HepG2 (cell line): ENCODE results near the gene KCNK17. TPM values are rescaled to one million over a fixed set of nuclear protein-coding genes. Genes with fewer than 3 reads are reported as not detected.

Experiments
- ATAC-seq: fragments of 200-7000 bp; cut with Tn5 transposase; 3 replicates; pipeline ENCODE4 v1.9.1; 2020; ENCODE audit warnings: mild to moderate bottlenecking, moderate library complexity
- BruUV-seq: library from RNA; stranded (reverse); fragments of 400-500 nt; replicated peaks from 2 replicates; lab custom pipeline; 2021; lab: Mats Ljungman, UMichigan
- CTCF ChIA-PET: fragments of 300-600 bp; formaldehyde crosslinking; extraction: SDS; loops from one replicate; lab custom pipeline; 2021; ENCODE audit warnings: low total read pairs, inconsistent platforms, low intra/inter-chr PET ratio; lab: Yijun Ruan, JAX
- POLR2A ChIA-PET: fragments of 350-600 bp; sonication (Branson Sonifier 250); formaldehyde crosslinking; loops from one replicate; lab custom pipeline; 2020; ENCODE audit warnings: antibody characterized with exemption, inconsistent platforms; lab: Yijun Ruan, JAX
- DNase-seq: peaks from one replicate; pipeline ENCODE4 v3.0.0-alpha.2; 2015; ENCODE audit warnings: low spot score
- FAIRE-seq: peaks from 3 replicates; lab custom pipeline; 2011; peaks lifted over from hg19 to GRCh38; lab: Jason Lieb, UNC
- H2AFZ ChIP-seq: one replicate; pipeline ENCODE4 v1.6.1; 2011; ENCODE audit warnings: low read length, inconsistent platforms
- H3K27ac ChIP-seq: fragments of 300-600 bp; 3 replicates; pipeline ENCODE4 v1.8.0; 2011; ENCODE audit warnings: mixed run types, mild to moderate bottlenecking, mixed read lengths, low read length, inconsistent platforms; ENCODE audit not compliant: insufficient read depth; ENCODE audit errors: extremely low read length
- H3K27me3 ChIP-seq, 2 experiments: fragments of 200-600 bp in 1 of 2; 2 replicates in 1 of 2; 3 replicates in 1 of 2; pipeline versions ENCODE4 v1.6.0 to v1.8.0; 2011; ENCODE audit warnings: low read length in 2 of 2, mild to moderate bottlenecking in 2 of 2, moderate library complexity in 2 of 2, inconsistent platforms in 1 of 2; ENCODE audit not compliant: insufficient read depth in 2 of 2, control insufficient read depth in 1 of 2
- H3K36me3 ChIP-seq, 2 experiments: fragments of 200-600 bp in 1 of 2; replicated peaks in 1 of 2; 2 replicates in 1 of 2; 3 replicates in 1 of 2; pipeline versions ENCODE4 v1.5.1 to v1.8.0; 2011; ENCODE audit warnings: low read length in 2 of 2, inconsistent platforms in 1 of 2; ENCODE audit not compliant: insufficient read depth in 2 of 2, control insufficient read depth in 1 of 2
- H3K4me1 ChIP-seq: 2 replicates; pipeline ENCODE4 v1.5.1; 2012; ENCODE audit warnings: low read length, inconsistent platforms; ENCODE audit not compliant: insufficient read depth
- H3K4me2 ChIP-seq: 2 replicates; pipeline ENCODE4 v1.6.0; 2011; ENCODE audit warnings: low read depth, low read length, inconsistent platforms
- H3K4me3 ChIP-seq, 3 experiments: fragments of 200-600 bp in 1 of 3; sonication (generic), shearing (Covaris generic) in 1 of 3; replicated peaks in 1 of 3; 2 replicates each; pipeline ENCODE4 v1.5.1; 2011 to 2016; ENCODE audit warnings: low read length in 3 of 3, inconsistent platforms in 2 of 3, low read depth in 2 of 3, mild to moderate bottlenecking in 2 of 3, control low read depth in 1 of 3, mixed read lengths in 1 of 3; ENCODE audit not compliant: insufficient read depth in 1 of 3
- H3K79me2 ChIP-seq: one replicate; pipeline ENCODE4 v1.6.1; 2011; ENCODE audit warnings: low read length, inconsistent platforms; ENCODE audit not compliant: insufficient read depth
- H3K9ac ChIP-seq: 2 replicates; pipeline ENCODE4 v1.6.0; 2011; ENCODE audit warnings: mild to moderate bottlenecking, low read depth, low read length, inconsistent platforms; ENCODE audit not compliant: insufficient read depth
- H3K9me3 ChIP-seq: 2 replicates; pipeline ENCODE4 v1.5.1; 2012; ENCODE audit warnings: mild to moderate bottlenecking, low read length
- H4K20me1 ChIP-seq: 2 replicates; pipeline ENCODE4 v1.6.0; 2011; ENCODE audit warnings: inconsistent platforms, mild to moderate bottlenecking, low read length, moderate library complexity; ENCODE audit not compliant: insufficient read depth
- FOXA1 ChIP-seq, 2 experiments: fragments of 450-650 bp in 1 of 2; sonication (generic) in 1 of 2; formaldehyde crosslinking in 1 of 2; IDR thresholded peaks; 2 replicates each; pipeline versions ENCODE4 v1.4.0 to v1.6.1; 2016 to 2020; ENCODE audit warnings: missing genetic modification reagents in 1 of 2
- HMG20B ChIP-seq: conservative IDR thresholded peaks from 2 replicates; pipeline ENCODE4 v1.6.1; 2016; ENCODE audit warnings: missing genetic modification reagents, missing compliant biosample characterization
- NR1H2 ChIP-seq: sonication (generic); formaldehyde crosslinking; IDR thresholded peaks from 2 replicates; pipeline ENCODE4 v1.8.1; 2022; ENCODE audit warnings: low read depth, missing genetic modification reagents, borderline replicate concordance
- SMARCE1 ChIP-seq: fragments of 450-650 bp; IDR thresholded peaks from 2 replicates; pipeline ENCODE4 v1.6.1; 2017; ENCODE audit warnings: borderline replicate concordance
- SRY ChIP-seq: sonication (generic); formaldehyde crosslinking; IDR thresholded peaks from 2 replicates; pipeline ENCODE4 v1.8.0; 2022; ENCODE audit warnings: mild to moderate bottlenecking, missing genetic modification reagents
- ZNF564 ChIP-seq: sonication (generic); formaldehyde crosslinking; IDR thresholded peaks from 2 replicates; pipeline ENCODE4 v1.8.1; 2023; ENCODE audit warnings: mild to moderate bottlenecking, missing genetic modification reagents
- WGBS: methylation state at CpG from one replicate; pipeline ENCODE4 v1.1.6; 2017; ENCODE audit warnings: low lambda C conversion rate; 5-methylcytosine and 5-hydroxymethylcytosine counted together
- in situ Hi-C: cut with HindIII; loops from 2 replicates; pipeline ENCODE4 v1.10.0; 2017; ENCODE audit warnings: low pct_unique_long_range_greater_than_20kb; ENCODE audit not compliant: extremely low pct_ligation_motif_present
- intact Hi-C: fragments of 100-400 bp; cut with micrococcal nuclease; formaldehyde crosslinking; loops from one replicate; pipeline ENCODE4 v1.10.0; 2022; ENCODE audit not compliant: unreplicated experiment
- polyA plus RNA-seq, 8 experiments: library from polyadenylated mRNA; depleted of rRNA in 3 of 8; stranded (reverse) in 7 of 8; unstranded in 1 of 8; fragments of >200 nt; fragmentation: Illumina TruSeq in 4 of 8; extraction: Trizol in 4 of 8; gene quantifications; 2 replicates each; pipeline versions ENCODE4 v1.2.1 to v1.2.3, GENCODE V29; 2011 to 2016; ENCODE audit warnings: low read depth in 4 of 8, missing spikeins in 1 of 8, mixed read lengths in 1 of 8; ENCODE audit not compliant: insufficient read depth in 1 of 8
- total RNA-seq, 5 experiments: library from RNA; depleted of rRNA; stranded (reverse); fragments of >200 nt; fragmentation: Illumina TruSeq; extraction: Trizol; gene quantifications; 2 replicates each; pipeline ENCODE4 v1.2.3, GENCODE V29; 2016; ENCODE audit warnings: low read depth in 1 of 5
- TF ChIP-seq, protein P1 (sequence below): sonication (generic); formaldehyde crosslinking; IDR thresholded peaks from 2 replicates; pipeline ENCODE4 v1.5.1; 2020; ENCODE audit warnings: missing genetic modification reagents, mild to moderate bottlenecking, borderline replicate concordance
- TF ChIP-seq, protein P2 (sequence below): sonication (generic); formaldehyde crosslinking; IDR thresholded peaks from 2 replicates; pipeline ENCODE4 v1.8.1; 2023; ENCODE audit warnings: mild to moderate bottlenecking, missing genetic modification reagents, borderline replicate concordance
- TF ChIP-seq, protein P3 (sequence below): IDR thresholded peaks from 2 replicates; pipeline ENCODE4 v1.6.1; 2012; ENCODE audit warnings: inconsistent platforms

Gene KCNK17
- total and polyA plus RNA-seq, 2 of the 13 experiments (the other 11 are each of a cell fraction or from before 2014, with no cell fraction given), result not detected

DNA sequence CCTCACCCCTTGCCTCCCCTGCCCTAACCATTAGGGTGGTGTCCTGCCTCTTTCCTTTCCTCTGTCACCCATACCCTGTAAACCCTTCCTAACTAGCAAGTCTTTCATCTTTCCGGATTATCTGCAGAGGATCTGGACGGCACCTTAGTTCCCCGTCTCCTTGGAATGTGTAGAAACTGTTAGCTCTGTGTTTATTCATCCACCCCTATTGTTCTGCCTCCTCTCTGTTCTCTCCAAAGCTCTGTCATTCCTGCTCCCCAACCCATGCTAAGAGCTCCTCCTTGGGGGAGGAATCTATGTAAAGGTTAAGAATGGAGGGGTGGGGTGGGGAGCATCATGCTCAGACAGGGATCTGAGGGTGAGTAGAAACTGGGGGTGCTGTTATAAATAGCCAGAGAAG lies 45.5 kb downstream of the KCNK17 start:
- Histone ChIP-seq H3K79me2 (no peaks in the 10 kb centered on the region), H3K4me3 (no peak overlapping the region), H2AFZ (no peak overlapping the region), H3K4me1 (no peaks in the 10 kb centered on the region), H3K9ac (no peak overlapping the region), H3K27ac (no peak overlapping the region), H4K20me1 (no peaks in the 10 kb centered on the region), H3K36me3 (no peaks in the 10 kb centered on the region), H3K9me3 (no peaks in the 10 kb centered on the region), H3K4me2 (no peak overlapping the region), H3K27me3 (no peaks in the 10 kb centered on the region)
- FAIRE-seq (no peak), ATAC-seq (no peak), DNase-seq (no peak)
- ChIA-PET POLR2A (no interaction called here), CTCF (no interaction called here)
- intact Hi-C loops, result no loop called here
- in situ Hi-C loops, result no loop called here
- no TSS peak for BruUV-seq
- TF ChIP-seq ZNF564 (CRISPR knock-in tag) (no peak), NR1H2 (CRISPR knock-in tag) (no peak), SRY (CRISPR knock-in tag) (no peak), SMARCE1 (no peak), HMG20B (CRISPR knock-in tag) (no peak), FOXA1 (IDR thresholded peaks at IDR 0.05) (no peak), FOXA1 (CRISPR knock-in tag; IDR thresholded peaks at IDR 0.05) (no peak)
- TF ChIP-seq, protein P1, sequence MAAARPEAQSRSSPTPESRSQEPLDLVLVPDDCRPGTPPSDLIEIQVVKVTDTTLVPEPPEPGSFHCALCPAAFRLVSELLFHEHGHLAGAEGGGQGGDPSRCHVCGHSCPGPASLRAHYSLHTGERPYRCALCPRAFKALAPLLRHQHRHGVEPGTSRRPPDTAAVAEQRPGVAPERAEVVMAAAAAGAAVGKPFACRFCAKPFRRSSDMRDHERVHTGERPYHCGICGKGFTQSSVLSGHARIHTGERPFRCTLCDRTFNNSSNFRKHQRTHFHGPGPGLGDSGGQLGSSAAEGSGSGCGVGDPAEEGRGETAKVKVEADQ (CRISPR knock-in tag), result no peak
- TF ChIP-seq, protein P2, sequence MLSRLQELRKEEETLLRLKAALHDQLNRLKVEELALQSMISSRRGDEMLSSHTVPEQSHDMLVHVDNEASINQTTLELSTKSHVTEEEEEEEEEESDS (CRISPR knock-in tag), result no peak
- TF ChIP-seq, protein P3, sequence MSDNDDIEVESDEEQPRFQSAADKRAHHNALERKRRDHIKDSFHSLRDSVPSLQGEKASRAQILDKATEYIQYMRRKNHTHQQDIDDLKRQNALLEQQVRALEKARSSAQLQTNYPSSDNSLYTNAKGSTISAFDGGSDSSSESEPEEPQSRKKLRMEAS, result no peak
- WGBS, result 21% methylated on average over 3 of the region's 3 CpGs
